ENCODE data around the gene FOXO1.

The FOXO1 gene

DNA sequence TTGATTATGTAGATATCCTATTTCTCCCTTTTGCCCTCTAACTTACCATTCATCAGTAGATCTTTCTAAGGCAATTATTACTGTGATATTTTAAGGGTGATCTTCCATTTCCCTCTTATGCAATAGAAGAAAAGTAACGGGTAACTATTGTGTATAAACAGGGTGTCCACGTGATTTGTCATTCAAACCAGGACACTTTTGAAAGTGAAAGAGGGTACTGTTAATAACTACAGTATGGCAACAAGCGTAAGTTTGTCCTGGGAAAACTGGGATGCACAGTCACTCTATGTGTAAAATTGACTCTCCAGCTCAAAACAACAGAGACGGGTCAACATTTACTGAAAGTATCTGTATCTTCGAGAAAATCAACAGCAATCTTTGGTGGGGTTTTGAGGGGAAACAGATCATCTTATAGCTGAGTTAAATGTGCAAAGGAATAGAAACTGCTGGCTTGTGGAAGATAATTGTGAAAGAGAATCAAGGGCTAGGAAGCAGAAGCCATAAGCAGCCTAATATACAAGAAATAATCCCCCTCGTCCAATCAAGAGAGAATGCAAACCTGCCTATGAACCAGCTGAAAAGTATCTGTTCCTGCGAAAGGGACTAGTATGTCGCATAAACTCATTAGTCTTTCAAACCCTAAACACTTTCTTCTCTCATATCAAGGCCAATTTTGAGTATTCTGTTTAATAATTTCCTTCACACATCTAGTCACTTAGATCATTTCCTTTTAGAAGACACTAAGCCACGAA is 126.7 kb downstream of the FOXO1 start:
- DNase-seq: no peak

DNA sequence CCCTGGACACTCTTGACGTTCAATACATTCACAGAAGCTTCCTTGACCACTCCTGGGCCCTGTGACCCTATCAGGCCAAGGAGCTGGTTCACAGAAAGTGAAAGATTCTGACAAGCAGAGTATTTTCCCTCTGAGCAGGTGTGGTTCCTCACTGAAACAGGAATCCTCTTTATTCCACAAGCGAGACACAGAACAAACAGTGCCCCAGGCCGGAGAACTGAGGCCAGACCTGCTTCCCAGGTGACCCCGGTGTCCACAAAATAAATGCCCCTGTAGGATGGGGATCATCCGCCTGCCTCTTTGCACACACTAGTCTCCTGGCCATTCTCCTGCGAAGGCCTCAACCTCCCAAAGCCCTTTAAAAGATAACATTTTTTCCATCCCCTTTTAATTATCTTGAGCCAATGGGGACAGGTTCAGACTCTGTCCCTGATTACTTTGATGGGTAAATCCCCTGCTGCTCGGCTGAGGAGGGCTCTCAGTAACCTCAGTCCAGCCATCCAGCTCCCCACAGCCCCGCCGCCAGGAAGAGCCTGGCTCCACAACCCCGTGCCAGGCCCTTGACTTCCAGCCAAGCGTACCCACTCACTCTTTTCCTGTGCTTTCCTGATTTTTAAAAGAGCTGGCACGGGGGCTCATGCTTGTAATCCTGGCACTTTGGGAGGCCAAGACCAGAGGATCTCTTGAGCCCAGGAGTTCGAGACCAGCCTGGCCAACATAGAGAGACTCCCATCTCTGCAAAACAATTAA is 129.1 kb downstream of the FOXO1 start:
- DNase-seq: no peak

DNA sequence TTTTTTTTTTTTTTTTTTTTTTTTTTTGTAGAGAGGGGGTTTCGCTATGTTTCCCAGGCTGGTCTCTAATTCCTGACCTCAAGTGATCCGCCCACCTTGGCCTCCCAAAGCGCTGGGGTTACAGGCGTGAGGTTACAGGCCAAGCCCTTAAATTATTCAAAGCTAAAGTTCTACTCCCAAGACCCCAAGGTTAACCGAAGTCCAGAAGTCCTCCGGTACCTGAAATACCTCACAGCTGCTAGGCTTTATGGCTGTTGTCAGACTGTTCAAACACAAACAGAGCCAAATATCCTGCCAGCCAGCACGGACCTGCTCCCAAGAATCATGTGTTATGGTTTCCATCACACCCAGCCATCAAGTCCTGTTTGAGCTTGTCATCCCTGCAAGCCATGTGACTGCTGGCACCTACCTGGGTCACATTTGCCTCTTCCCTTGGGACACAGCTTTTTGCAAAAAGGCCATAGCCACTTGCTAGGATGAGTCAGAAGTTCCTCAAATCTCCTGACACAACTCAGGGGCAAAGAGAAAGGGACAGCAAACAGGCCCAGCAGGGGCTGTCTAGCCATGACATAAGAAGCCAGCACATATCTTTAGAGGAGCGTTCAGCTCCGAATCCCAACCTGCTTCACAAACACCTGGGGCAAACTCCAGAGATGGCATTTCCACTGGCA is 129.9 kb downstream of the FOXO1 start:
- peak in 1 of 2 experiments; percentile 20 for DNase-seq

DNA sequence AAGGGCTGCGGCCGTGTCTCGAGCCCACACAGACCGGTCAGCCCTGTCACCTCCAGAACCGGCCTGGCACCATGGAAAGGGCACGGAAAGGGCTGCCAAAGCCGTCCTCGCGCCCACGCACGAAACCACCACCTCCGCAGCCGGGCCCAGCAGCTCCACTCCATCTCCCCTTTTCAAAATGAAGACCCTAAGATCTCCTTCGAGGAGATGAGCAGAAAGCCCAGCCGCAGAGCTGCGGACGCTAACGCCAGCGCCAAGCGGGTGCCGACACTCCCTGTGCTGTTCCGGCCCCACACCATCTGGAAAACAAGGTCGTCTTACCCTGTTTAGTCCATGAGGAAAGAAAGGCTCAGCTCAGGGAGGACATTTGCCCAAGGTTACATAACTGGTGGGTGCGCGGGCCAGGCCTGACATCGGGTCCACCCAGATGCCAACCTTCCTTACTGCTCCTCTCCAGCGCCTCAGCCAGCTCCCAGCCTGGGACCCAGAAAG is 131.1 kb downstream of the FOXO1 start:
- no peak for DNase-seq

DNA sequence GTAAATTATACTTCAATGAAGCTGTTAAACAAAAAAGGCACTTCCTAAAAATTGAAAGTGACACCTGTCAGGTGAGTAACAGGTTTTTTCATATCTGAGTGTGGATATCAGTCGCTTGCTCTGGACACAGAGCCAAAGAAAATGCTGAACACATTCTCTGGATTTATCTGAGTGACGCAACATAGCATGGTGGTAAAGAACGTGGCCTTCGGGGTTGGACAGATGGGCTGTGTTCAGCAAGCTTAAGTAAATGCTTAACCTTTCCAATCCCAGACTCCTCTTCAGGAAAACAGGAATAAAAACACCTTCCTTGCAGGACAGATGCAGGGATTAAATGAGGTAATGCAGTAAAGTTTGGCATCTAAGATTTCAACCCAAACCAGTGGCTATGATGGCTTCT is 132.0 kb downstream of the FOXO1 start:
- DNase-seq: no peak

DNA sequence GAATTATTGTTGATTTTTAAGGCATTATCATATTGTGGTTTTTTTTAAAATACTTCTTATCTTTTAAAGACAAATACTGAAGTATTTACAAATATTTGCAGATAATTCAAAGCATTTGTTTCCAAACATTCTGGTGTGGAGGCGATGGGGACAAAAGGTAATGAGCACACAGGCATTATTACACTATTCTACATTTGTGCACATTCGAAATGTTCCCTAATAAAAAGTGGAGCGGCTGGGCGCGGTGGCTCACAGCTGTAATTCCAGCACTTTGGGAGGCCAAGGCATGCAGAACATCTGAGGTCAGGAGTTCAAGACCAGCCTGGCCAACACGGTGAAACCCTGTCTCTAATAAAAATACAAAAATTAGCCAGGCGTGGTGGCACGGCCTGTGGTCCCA is 133.4 kb downstream of the FOXO1 start:
- DNase-seq: no peak

DNA sequence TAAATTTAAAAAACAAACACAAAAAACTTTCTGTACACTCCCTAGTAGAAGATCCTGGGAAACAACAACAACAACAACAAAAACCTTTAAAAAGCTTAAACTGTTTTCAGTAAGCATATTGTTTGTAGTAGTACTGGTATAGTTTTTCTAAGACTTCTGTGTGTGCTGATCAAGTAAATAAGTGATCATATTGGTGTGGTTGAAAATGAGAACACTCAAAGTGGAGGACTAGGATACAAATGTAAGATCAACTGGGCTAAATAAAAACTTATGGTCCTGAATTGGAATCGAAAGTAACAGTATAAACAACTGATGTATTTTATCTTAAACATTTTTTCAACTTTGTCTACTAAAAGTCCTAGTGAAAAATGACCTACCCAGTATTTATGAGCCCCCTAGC is 135.5 kb downstream of the FOXO1 start:
- DNase-seq: no peak

DNA sequence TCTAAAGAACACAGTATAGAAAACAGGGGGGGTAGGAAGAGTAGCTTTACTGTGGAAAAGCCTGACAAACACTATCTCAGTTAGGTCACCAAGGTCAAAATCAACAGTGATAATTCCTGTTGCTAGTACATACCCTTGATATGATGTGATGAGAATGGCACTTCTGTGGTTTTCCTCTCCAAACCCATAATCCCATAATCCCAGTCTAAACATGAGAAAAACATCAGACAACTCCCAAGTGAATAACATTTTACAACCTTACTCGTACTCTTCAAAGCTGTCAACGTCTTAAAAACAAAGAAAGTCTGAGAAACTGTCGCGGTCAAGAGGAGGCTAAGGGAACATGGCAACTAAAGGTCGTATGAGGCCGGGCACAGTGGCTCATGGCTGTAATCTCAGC is 137.6 kb downstream of the FOXO1 start:
- DNase-seq: no peak

DNA sequence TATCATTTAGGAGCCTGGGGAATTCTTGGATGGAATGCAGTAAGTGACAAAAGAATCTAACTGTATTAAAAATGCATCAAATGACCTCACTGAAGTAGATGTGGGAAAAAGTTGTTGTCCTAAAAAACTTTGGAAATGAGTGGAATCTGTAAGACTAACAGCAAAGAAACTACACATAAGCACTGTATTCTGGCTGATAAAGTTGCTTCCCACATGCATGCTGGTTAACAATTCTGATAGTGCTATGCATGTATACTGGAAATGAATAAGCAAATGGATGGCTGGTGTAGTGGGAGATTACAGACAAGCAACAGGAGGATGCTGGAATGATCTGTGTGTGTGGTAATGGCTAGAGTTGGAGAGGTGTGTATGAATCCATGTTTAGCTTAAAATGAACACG is 138.5 kb downstream of the FOXO1 start:
- DNase-seq: no peak

DNA sequence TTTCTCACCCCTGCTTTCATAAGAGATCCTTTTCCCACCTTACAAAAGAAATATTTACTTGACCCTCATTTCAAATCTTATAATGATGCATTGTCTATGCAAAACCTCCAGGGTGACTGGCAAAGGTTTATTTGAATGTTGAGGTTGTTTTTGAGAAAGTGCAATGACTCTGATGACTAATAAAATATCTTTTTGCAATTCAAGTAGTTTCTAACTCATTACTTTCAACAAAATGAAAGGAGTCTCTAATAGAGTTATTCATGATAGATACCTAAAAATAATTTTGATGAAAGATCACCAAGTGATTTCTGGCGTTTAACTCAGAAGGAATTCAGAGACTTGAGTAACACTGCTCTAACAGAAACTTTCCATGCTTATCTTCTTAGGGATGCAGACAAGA is 144.2 kb downstream of the FOXO1 start:
- no peak for DNase-seq

DNA sequence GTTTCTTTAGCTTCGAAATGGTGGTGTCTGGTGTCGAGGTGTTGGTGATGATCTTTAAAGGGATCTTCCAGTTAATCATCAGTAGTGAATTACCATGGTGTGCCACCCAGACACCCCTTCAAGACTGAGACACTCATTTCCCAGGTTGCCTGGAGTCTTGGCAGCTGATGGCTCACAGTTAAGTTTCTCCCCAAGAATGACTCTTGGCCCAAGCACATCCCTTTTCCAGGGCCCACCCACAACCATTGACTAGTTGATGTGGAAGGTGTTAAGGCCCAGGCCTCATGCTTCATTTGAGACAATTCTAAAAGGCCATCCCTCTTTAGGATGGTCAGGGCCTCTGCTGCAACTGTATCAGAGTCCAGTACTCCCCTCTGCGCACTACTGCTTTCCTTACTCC is 145.5 kb downstream of the FOXO1 start:
- no peak for DNase-seq

DNA sequence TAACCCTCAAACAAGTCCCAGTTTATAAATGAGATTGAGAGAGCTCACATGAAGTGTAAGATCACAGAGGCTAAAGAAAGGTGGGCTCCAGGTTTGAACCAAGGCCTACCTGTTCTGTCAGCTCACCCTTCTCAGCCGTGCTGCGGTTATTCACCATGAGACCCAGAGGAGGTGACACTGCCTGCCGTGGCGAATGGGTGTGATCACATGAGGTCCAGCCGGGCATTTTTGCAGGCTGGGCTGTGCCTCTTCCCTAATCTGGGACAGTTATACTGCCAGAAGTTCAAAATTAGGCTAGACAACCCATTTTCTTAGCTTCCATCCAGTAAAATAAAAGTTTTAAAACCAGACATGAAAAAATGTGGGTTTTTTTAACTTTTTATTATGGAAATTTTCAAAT is 146.8 kb downstream of the FOXO1 start:
- DNase-seq: no peak

DNA sequence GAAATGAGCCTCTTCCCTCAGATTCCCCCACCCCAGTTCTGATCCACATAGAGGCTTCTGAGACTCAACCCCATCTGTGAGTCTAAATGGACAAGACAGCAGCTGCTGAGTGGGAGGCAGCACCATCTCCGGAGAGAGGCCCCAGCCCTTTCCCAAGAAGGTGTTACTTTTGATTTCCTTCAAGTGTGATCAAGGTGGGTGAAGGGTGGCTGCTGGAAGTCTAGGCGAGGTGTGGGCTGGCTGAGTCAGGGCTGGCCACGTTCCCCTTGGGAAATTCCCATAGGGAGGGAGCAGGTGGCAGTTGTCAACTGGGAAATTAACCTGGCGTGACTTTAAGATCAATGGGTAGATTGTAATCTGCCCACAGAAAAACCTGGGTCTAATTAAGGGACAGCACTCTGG is 148.0 kb downstream of the FOXO1 start:
- DNase-seq: no peak

DNA sequence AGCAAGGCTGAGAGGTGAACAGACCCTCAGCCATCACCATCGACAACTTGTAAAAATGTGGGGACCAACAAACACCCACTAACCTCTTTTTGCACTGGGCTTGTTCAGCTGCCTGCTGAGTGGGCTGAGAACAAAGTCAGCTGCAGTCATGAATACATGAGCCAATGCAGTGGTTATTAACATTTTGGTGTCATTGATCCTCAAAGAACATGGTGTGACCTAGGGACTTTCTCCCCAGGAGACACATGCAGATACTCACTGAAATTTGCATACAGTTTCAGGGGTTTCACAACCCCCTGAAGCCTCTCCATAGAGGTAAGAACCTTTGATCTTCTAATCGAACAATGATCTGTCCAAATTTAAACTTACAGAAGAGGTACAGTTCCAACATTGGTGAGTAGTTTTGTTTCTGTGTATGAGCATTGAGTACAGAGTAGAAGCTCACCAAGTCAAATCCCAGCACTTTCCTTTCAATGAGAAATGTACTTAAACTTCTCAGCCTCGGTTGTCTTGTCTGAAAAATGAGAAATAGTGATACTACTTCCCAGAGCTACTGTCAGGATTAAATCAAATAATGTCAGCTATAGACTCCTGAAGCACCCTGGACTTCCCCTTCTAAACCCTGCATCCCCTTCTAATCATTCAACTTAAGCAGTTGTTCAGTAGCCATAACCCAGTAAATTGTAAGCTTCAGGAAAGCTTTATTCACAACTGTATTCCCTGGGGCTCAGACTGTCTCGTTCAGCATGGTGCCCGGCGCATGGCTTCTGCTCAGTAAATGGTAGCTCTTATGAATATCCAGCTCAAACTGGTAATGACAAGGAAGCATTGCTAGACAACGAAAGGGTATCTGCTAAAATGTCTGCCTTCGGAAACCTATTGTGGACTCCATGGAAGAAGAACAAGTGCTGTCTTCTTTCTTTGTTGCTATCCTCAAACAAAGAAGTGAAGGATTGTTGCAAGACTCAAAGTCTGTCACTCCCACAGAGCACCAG is 148.7 kb downstream of the FOXO1 start:
- no peak for DNase-seq

DNA sequence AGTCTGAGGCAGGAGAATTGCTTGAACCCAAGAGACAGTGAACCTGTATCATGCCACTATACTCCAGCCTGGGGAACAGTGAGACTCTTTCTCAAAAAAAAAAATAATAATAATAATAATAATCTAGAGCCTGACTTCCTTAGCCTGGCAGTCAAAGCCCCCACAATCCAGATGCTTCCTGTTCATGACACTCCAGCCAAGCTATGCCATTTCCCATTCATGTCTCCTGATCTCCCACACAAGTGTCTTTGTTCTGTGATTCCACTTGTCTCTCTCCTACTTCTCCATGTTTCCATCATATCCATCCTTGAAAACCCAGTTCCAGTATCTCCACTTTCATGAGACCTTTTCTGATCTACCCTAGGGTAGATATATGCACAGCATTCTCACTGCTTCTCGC is 150.7 kb downstream of the FOXO1 start:
- DNase-seq: no peak

DNA sequence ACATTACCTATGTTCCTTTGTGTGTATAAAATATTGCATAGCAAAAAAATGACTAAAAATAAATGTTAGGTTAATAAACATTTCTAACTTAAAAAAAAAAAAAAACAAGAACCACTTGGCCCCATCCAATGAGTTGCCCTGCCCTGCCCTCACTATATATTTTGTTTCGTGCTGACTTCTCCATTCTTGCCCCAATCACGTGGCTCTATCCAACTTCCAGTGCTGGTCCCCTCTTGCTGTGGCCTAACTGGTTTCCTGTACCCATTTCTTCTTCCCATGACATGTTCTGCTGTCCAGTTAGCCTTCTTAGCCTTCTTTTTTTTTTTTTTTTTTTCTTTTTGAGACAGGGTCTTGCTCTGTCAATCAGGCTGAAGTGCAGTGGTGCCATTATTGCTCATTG is 151.6 kb downstream of the FOXO1 start:
- no peak for DNase-seq

DNA sequence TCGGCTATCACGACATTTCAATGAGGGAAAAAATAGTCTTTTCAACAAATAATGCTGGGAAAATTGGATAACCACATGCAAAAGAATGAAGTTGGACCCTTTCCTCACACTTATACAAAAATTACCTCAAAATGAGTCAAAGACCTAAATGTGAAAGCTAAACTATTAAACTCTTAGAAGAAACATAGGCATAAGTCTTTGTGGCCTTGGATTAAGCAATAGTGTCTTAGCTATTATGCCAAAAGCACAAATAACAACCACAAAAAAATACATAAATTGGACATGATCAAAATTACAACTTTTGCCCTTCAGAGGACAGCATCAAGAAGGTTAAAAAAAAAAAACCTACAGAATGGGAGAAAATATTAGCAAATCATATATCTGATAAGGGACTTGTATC is 156.6 kb downstream of the FOXO1 start:
- DNase-seq: no peak

DNA sequence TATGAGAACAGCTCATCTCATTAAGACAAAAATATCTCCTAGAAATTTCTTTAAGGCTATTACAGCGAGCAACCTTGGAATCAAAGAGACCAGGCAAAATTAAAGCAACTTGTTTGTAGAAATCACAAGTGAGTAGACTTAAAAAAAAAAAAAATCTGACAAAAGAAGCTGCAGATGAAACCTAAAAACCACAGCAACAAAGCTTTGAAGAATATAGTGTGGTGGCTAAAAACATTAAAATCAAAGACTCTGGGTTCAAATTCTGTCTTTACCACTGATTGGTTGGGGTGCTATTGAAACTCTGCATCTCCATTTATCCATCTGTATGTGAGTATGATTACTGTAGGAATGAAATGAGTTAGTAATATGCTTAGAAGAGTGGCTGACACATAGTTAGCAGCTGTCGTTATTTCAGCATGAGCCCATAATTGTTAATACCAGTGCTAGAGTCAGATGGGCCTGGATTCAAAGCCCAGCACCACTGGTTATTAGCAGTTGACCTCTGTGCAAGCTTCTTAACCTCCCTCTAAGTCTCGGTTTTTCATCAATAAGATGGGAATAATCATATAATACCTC is 157.6 kb downstream of the FOXO1 start:
- DNase-seq: no peak

DNA sequence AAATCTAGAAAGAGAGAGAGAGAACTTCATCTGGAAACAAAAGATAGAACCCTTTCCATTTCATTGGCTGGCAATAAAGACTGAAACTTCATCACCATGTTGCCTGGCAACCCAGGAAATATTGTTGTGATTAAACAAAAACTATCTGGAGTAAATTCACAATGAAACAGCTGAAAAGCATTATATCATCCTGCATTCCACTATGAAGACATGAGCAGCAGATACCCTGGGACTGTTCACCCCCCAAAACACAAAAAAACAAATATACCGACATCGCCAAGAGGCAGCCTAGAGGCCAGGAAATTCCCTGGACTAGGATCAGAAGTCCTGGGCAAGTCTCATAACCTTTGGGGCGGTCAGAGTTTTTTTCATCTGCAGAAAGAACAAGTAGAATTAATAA is 158.3 kb downstream of the FOXO1 start:
- DNase-seq: no peak

DNA sequence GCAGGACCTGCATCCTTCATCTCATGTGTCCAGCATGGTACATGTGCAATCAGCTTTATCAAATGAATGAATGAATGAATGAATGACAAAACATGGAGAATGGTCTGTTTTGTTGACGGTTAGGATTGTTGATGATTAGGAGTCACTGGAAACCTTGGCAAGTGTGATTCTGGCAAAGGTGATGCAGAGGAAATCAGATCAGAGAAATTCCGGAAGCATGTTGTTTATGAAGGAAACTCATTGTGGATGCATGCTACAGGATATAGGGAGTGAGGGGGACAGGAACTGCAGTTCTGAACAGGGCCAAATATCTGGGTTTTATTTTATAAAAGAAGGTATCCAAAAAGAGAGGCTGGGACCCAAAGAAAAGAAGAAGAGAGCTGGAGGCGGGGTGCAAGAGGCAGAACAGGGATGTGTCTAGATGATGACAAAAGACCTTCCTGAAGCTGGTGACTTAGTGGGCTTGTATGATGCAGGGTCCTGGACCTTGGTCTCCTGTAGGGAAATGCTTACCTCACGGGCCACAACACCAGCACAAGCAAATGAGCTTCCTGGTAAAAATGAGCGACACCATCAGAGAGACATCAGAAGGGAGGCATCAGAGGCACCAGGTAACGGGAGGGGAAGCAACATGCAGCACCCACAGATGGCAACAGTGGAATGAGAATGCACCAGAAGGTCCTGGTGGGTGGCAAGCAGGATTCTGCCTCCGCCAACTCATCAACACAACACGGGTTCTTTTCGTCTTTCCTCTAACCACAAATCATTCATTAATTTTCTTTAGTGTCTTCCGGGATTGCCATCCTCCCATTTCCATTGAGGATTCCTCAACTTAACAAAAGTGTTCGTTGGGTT is 159.6 kb downstream of the FOXO1 start:
- no peak for DNase-seq

All from SHP77 (cell line).